Ovary (tissue), 3 donors: ENCODE measurements around the gene DNAH17.

Experiments used
- CTCF ChIP-seq, 3 donors: fragments of 450-650 bp in 2 of 3; fragments of 200-600 bp in 1 of 3; IDR thresholded peaks; one replicate each; pipeline versions ENCODE4 v1.5.1 to v1.8.0; 2016 to 2022; ENCODE audit warnings: antibody characterized with exemption in 3 of 3, mild to moderate bottlenecking in 1 of 3
- EP300 ChIP-seq: sonication (generic); formaldehyde crosslinking; IDR thresholded peaks from one replicate; pipeline ENCODE4 v1.6.1; 2017; ENCODE audit warnings: antibody characterized with exemption
- POLR2A ChIP-seq: fragments of 450-650 bp; IDR thresholded peaks from one replicate; pipeline ENCODE4 v1.6.1; 2017; ENCODE audit warnings: antibody characterized with exemption, mild to moderate bottlenecking, moderate library complexity
- donor health status: DM: no; HTN: no; CAD: no.

GRCh38 chr17:78432226-78433012 lies 144.8 kb downstream of the DNAH17 start:
- TF ChIP-seq CTCF (IDR thresholded peaks at IDR 0.05) (no peak), POLR2A (no peak), EP300 (no peak)
